MM.1S (cell line): ENCODE results near the gene HOXA11.

ENCODE experiments used
- CTCF ChIP-seq: fragments of 300-600 bp; sonication (generic); IDR thresholded peaks from 2 replicates; pipeline ENCODE4 v1.5.1; 2016; ENCODE audit warnings: antibody characterized with exemption, low read length, mixed read lengths
- EZH2 ChIP-seq: fragments of 300-600 bp; sonication (generic); optimal IDR thresholded peaks from 2 replicates; pipeline ENCODE3; 2017; ENCODE audit warnings: low read depth, mild to moderate bottlenecking, antibody characterized with exemption, low read length, mixed read lengths
- EZH2phosphoT487 ChIP-seq: fragments of 300-600 bp; sonication (generic); IDR thresholded peaks from 2 replicates; pipeline ENCODE4 v1.6.1; 2018; ENCODE audit warnings: antibody characterized with exemption, low read length

DNA sequence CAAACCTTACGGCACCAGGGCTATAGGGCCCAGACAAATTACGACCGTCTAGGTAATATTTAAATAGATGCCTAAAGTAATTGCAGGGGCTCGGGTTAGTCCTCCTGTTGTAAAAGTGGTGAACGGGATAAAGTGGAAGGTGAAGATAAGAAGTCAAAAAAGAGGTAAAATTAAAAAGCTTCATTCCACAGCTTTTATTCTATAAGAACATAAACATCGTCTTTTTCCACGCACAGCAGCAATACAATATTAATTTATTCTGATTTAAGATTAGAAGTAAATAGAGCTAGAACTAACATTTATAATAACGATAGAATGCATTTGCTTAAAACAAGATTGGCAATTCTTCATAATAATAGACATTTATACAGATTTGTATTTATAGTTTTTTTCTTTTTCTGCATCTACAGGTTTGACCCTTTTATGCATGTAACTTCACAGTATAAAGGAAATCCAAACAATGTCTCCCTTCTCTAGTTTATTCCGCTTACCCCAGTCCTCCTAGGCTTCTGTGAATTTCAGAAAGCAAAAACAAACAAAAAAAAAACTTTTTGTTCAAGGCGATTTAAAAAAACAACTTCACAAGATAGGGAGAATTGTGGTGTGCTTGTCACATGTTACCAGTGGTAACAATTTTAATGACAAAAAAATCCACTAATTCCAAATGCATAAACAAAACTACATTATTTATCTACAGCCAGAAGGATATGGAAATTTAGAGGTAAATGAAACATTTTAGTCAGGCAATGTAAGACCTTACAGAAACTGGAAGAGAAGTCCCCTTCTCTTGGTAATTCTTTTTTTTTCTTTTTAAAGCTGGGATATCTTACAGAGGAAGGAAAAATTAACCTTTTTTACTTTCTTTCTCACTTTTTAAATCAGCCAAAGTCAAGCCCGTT, 14.4 kb downstream of the HOXA11 start:
- TF ChIP-seq CTCF (no peak), EZH2 (no peak), EZH2phosphoT487 (no peak)
